ENCODE results near the gene ANKRD39.

The ANKRD39 gene

DNA sequence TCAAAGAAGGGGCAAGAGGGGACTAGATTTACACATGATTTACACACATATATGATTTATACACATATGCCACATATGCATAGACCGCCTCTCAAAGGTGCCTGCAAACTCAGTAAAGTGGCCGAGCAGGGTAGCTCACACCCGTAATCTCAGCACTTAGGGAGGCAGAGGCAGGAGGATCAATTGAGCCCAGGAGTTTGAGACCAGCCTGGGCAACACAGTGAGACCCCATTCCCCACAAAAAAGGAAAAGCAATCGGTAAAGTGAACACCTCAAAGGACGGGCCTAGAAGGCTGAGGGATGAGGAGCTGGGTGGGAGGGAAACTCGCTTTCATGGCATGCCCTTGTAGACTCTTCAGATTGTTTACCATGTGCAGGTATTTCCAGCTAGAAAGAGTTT is 5.1 kb downstream of the ANKRD39 start:
- no peak for FAIRE-seq

DNA sequence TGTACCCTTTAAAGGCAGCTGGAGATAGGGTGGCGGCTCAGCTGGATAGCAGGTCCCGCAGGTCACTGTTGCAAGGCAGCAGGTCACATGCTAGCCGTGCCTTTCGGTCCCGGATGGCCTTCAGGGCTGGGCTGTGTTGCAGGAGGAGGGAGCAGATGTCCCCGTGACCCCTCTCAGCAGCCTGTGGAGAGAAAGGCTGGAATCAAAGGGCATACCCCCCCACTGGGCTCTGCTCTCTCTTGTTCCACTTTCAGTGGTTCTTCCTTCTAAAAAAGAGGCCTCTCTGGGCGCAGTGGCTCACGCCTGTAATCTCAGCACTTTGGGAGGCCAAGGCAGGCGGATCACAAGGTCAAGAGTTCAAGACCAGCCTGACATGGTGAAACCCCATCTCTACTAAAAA is 9.6 kb downstream of the ANKRD39 start:
- no peak for FAIRE-seq

DNA sequence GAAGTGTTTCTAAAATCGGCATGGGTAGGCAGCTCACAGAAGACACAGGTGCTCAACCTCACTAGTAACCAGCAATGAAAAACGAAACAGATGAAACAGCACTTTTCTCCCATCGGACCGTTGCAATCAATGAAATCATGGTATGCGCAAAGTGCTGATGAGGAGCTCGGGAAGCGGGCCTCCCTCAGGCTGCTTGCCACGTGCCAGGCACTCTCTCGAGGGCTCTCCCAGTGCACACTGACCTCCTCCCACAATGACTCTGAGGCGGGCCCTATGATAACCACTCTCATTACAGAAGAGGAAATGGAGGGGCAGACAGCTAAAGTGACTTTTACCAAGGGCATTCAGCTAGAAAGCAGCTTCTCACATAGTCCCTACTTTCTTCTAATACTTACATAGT is 10.2 kb downstream of the ANKRD39 start:
- FAIRE-seq: no peak

DNA sequence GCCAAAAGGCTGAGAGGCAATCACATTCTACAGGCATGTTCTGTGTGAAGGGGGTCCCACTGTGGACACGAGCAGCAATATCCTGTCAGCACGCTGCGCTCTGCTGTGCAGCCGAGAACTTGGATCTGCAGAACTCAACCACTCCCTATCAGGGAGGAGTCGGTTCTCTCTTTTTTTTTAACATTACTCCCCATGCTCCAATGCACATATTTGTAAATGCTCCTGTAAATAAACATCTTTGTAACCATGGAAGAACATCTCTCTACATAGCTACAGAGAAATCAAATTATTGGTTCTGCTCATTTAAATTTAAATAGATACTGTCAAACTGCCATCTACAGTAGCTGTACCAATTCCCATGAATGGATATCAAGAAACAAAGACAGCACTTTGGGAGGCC is 11.0 kb downstream of the ANKRD39 start:
- no peak for FAIRE-seq

DNA sequence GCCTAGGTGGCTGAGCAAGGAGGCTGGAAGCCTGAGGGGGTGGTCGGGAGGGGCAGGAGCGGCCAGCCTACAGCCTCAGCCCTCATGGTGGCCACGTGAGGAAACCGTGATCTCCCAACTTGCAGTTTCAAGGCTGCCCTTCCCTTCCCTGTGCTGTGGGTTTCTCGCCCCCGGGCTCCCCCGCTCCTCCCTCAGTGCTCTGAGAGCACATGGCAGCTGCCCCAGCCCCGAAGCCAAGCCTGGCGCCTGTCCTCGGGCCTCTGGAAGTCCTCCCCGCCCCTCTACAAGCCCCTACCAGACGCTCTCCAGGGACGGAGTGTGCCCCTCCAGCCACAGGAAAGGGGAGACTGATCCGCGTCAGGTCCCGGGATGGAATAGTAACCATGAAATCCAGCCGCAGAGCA is 13.4 kb downstream of the ANKRD39 start:
- no peak for FAIRE-seq

DNA sequence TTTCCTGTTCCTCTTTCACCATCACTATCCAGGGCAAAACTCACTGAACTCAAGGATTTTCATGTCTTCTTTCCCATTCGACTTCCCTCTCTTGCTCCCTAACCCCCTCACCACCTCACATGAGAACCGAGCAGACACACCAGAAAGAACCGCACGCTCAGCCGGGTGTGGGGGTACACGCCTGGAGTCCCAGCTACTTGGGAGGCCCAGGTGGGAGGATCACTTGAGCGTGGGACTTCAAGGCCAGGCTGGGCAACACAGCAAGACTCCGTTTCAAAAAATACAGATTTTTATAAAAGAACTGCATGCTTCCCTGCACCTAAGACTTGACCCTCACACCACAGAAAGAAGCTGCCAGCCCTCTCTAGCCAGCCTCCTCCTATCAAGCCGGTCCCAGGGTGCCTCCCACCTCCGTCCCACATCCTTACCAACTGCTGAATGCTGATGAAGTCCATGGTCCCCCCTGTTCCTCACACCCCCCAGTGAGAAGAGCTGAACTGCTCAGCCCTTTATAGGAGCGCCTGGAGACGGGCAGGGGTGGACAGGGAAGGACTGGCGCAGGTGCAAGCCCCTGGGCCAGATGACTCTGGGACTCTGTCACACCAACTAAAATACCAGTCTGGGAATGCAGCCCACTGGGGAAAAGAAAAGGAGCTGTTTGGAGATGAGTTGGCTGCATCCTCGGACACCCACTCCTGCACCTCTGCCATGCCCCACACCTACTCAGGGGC is 14.1 kb downstream of the ANKRD39 start, which contains the start of gene ANKRD23:
TSS of gene ANKRD23 (minus strand) at position 484 of the 731 bp plus-strand sequence. CDS start at position 455, 29 bp downstream.
- FAIRE-seq: no peak

DNA sequence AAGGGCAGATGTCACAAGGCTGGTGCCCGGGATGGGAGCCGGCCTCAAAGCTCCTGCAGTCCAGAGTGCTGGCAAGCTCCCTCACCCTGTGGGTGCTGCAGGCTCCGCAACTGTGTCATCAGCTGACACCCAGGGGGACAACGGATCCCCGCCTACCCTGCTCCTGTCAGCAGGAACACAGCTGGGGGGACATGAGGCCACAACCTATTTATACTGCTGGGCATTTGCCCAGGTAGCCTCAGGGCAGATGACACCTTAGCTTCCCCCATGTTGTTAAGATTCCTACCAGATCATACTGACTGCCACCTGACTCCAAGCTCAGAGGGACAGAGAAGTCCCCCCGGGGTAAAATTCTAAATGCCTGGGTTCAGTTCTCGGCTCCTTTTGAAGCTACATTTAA is 15.2 kb downstream of the ANKRD39 start:
- no peak for FAIRE-seq

DNA sequence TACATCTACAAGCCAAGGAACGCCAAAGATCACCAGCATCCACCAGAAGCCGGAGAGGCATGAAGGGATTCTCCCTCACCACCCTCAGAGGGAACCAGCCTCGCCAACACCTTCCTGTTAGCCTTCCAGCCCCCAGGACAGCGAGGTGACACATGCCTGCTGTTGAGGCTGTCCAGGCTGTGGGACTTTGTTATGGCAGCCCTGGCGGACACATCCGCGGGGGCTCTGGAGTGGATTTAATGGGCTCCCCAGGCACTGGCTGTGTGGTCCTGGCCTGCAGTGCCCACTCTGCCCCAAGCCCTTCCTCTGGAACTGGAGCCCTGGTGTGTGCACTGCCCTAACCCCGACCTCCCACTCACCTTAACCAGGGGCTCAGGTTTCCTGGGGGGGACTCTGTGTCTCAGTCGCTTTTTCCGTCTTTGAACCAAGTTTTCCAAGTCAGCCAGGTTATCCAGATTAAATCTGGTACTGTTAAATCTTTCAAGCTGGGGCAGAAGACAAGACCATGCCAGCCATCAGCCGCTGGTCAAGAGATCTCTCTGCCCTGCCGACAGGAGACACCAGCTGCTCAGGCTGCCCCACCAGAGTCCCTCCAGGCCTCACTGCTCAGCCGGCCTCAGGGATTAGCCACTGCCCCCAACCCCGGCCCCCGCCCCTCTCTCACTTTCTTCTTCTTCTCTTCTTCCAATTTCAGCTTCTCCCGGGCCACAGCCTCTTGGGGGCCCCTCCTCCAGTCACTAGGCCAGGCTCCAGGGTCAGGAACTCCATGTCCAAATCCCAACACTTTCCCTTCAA is 15.9 kb downstream of the ANKRD39 start:
- no peak for FAIRE-seq

DNA sequence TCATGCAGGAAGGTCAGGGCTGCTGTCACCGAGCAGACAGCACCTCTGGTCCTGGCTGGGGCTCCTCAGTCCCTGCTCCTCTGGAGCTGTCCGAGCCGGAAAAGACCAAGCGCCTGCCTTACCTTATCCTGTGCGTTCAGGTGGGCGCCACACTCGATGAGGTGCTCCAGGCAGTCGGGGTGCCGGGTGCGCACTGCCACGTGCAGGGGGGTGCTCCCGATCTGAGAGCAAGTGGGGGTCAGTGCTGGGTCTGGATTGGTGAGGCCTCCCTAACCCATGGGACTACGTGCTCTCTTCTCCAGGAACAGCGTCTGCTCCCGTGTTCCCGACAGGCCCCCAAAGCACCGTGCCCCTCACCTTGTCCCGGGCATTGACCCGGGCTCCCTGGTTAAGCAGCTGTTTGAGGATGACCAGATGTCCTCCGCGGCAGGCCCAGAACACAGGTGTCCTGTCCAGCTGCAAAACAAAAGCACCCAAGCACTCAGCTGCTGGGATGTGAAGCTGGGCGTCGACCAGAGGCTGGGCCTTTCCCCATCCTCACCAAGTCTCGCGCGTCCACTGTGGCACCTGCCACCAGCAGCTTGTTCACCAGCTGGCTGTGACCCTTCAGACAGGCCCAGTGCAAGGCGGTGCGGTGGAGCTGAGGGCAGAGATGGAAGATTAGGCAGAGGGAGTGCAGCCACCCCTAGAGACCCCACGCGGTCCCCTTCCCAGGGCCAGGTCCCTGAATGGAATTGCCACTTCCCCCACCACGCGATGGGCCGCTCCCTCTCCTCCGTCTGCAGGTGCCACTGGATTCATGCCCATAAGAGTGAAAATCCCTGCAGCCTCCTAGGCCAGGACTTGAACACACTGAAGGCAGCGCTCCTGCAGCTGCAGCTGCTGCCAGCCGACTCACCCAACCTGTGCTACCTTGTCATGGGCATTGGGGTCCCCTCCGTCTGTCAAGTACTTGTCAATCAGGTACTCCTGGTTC is 17.7 kb downstream of the ANKRD39 start:
- no peak for FAIRE-seq

DNA sequence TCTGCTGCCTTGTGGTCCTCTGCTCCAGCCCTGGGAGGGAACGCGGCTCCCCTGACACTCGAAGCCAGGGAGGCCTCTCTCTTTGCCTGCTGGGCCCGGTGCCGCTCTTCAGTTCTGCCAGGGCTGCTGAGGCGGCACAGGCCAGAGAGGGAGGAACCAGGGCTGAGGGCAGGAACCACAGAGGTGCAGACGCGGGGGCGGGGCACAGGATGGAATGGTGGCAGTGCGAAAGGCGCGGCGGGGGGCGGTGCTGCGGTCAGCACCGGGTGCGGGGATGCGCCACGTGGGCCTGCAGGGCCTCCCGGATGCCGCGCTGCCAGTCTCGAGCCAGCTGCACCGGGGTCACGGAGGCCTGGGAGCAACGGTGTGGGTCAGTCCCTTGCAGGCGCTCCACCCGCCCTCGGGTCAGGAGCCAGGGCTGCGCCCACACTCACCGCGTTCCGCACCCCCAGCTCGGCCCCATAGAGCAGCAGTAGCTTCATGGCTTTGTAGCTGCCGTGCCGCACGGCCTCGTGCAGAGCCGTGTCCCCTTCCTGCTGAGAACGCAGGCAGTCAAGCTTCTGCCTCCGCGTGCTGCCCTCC is 18.4 kb downstream of the ANKRD39 start:
- FAIRE-seq: no peak

DNA sequence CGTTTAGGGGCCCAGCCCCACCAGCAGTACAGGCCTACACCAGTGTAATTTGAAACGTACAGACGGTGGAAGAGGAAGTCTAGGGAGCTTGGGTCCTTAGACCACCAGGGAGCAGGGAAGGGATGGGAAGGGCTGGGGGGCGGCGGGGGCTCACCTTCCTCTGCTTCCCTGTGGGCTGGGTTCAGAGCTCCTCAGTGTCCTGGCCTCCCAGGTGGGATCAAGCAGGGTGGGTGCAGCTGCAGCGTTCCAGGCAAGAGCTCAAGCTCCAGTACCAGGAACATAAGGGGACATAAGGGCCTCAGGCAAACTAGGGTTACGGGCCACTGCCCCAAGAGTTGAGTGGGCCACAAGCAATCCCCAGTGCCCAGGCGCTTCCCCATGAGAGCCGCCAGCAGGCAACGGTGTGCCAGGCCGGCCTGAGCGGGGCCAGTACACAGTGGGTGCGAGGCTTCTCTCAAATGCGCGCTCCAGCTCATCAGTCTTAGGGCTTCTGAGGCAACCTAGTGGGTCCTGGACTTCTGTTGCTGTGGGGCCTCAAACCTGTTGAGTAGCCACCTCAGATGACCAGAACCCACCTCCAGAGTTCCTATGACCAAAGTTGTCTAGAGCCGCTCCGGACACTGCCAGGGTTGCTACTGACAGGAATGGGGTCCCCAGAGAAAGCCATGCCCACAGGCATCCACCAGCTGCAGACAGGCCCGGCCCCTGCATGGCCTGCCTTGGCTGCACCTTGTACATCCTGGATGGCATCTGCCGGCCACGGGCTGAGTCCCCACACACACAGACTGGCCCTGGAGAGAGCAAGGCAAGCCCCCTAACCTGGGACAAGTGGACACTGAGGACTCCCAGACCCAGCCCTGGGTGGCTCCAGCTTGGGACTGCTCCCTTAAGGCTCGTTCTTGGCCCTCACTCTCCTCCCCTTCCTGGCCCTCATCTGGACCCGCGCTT is 19.2 kb downstream of the ANKRD39 start:
- no peak for FAIRE-seq

DNA sequence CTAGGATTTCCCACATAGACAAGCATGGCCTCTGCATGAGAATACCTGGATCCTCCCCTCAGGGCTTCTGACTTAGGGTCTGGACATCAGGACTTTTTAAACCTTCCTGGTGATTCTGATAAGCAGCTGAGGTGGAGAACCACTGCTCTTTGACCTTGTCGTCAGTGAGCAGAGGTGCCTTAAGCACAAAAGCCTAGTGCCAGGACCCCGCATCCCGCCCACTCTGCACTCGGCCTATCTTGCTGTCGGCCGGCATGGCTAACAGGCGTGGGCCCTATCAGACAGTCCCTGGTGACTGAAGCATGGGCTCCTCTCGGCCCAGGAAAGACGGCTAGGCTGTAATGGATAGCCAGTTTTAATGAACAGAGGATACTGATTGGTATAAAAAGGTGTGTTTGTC is 20.2 kb downstream of the ANKRD39 start:
- FAIRE-seq: no peak

DNA sequence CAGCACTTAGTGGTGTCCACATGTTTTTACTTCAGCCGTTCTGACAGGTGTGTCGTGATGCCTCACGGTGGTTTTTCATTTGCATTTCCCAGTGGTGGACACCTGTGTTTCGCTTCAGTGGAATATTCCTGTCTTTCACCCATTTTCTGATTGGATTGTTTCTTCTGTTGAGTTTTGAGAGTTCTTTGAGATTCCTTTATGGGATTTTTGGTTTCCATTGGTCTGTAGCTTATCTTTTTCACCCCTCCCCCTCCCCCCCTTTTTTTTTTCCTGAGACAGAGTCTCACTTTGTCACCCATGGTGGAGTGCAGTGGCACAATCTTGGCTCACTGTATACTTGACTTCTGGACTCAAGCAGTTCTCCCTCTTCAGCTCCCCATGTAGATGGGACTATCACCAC is 22.0 kb downstream of the ANKRD39 start:
- no peak for FAIRE-seq

DNA sequence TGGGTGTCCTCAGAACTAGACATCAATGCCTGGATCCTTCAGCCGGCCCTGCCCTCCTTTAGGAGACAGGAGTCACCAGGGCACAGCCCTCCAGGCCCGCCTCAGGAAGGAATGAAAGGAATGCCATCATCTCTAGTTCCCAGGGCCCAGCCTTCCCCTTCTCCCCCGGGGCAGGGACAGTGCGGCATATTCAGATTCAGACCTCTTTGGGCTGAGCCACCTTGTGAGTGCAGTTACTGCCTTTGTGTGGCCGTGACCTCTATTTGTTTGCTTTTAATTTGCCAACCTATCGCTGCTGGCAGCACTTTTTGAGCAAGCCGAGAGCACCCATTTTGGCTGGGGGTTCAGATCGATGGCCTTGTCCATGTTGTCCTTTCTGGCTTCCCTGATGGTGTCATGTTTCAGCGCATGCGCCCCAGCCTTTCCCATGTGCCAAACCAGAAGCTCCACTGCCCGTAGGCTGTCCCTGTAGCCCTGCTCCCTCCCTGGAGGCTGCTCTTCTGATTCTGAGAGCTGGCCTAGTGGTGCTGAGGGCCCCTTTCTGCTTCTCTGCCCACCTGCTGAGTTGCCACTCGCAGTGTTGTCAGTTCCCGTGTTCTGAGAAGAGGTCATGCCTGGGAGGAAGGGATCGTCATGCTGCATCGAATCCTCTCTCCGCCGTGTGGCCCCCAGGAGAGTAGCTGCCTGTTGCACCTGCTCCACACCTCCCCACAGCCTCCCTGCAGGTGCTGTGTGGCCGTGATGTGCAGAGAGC is 24.9 kb downstream of the ANKRD39 start:
- no peak for FAIRE-seq

DNA sequence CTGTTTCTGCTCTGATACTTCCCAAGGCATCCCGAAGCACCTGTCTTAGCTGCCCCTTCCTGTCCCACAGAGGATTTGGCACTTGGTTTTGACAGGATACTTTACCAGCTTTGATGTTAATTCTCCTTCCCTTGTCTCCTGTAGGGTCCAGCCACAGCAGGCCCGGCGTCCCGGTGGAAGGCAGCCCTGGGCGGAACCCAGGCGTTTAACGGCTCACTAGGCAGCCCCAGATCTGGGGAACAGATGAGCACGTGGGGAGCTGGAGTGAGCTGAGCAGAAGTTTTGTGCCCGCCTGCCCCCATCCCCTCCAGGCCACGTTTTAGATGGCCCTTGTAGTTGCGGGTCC is 25.4 kb downstream of the ANKRD39 start:
- no peak for FAIRE-seq

DNA sequence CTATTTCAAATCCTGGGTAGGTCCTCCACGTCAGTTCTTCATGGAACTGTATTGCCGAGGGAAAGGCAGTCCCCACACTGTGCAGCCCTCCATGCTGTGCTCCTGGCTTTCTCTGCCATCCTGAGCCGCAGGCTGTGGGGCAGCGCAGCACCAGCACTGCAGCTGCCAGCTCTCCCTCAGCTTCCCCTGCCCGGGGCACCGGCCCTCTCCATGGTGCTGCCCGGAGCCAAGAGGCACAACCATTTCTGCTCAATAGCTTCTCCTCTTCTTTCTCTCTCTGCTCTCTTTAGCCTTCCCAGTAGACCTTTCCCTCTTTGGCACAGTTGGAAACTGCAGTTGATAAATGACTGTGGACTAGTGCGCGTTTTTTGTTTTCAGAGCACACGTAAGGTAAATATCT is 26.1 kb downstream of the ANKRD39 start:
- FAIRE-seq: no peak

DNA sequence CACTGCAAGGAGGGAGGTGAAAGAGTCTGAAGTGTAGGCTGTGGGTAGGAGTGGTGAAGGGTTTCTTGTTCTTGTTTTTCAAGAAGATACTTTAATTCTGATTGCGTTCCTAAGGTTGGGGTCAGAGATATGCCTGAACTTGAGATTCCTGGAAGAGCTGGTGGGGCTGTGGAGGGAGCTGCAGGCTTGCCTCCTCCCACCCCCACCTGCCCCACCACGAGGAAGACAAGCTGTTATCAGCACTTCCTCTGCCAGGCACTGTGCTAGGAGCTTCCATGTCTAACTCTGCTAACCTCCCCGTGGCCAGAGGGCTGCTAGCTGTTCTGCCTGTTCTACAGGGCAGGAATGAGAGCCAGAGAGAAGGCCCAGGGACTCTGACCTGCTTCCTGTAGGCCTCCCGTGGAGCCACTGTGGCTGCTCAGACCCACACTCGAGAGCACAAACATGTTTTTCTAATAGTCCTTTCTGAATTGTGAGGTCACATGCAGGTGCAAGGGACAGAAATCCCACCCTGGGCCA is 27.7 kb downstream of the ANKRD39 start:
- no peak for FAIRE-seq

DNA sequence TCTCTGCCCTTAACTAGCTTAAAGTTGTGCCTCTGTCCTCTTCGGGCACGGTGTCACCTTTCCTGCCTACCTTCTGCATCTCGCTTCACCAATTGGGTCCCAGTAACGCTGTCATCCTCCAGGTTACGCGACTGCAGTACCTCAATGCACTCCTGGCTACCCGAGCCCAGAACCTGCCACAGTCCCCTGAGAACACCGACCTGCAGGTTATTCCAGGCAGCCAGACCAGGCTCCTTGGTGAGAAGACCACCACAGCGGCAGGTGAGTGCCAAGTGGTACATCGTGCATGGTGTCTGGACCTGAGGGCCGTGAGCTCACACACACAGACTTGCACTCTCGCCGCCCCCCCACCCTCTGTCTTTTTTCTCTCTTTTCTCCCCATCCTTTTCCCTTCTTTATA is 28.9 kb downstream of the ANKRD39 start:
- no peak for FAIRE-seq

DNA sequence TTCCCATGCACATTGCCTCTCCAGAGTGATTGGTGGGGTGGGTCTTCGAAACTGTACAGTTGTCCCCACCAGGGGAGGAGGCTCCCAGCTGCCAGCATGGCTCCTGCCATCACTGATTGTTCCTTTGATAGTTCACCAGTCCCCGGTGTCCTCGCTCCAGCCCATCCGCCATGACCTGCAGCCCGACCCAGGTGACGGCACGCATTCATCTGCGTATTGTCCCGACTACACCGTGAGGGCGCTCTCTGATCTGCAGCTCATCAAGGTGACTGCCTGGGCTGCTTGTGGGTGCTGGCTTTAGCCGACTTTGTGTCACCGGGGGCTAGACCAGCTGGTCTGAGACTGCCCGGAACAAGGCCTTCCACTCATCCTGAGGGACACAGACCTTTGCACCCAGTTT is 29.4 kb downstream of the ANKRD39 start:
- no peak for FAIRE-seq

DNA sequence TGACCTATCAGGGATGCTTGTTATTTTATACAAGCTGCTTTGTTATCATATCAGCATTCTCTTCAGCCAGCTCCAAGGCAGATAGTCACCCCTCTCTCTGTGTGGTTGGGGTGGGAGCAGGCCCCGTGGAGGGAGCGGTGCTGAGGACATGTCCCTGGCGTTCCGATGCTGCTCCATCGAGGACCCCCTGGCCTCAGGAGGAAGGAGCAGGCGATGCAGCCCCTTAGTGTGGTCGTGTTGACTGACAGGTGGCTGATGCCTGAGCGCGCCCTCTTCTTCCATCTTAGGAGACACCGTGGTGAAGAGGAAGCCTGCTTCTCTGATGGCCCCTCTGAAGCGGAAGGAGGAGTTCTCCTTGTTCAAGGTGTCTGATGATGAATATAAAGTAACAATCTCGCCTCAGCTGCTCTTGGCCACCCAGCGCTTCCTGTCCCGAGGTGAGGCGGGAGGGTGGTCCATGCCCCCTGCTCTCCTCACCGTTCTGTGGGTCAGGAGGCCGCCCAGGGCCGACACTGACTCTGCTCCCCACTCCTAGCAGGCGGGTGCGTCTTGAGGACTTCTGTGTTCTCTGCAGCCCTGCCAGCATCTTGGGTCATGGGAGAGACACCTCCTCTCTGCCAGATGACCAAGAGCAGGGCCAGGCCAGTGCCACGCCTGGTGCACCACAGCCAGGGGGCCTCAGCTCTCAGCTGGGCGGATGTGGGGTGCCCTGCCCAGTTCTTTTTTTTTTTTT is 31.1 kb downstream of the ANKRD39 start:
- FAIRE-seq: no peak

Measured in colon (tissue), 2 donors.